ENCODE measurements around the gene CIAO3. TPM values are rescaled to one million over a fixed set of nuclear protein-coding genes. Genes with fewer than 3 reads are reported as not detected.
A peak's percentile ranks its signal among the peaks of the same experiment; 100 is the strongest.

The CIAO3 gene
- total and polyA plus RNA-seq, 4 experiments from 2014 or later = 10.8 to 58.2 (median 42.1) TPM

- H3K9me3 ChIP-seq (ENCODE audit: control insufficient read depth in 1 of 2, low read length in 2 of 2) = no peaks in the 10 kb centered on the region
- H3K27me3 Mint-ChIP-seq = no peaks in the 10 kb centered on the region
- peak overlapping the region in 6 of 8 donors; percentile 7 to 68 (median 51) for H3K4me3 Mint-ChIP-seq
- no peak for DNase-seq
- intact Hi-C loops (cut with micrococcal nuclease) = no loop called here
- ChIA-PET CTCF (ENCODE audit: partially characterized antibody) (interaction anchor here (0.9 to 4.5 kb wide), 6 partner anchors 10 to 63 kb away, joined by 3 to 27 read pairs (median 5); partner anchors contain the start of gene CIAO3), POLR2A (ENCODE audit: partially characterized antibody) (interaction anchor here (0.6 to 12.9 kb wide), 13 partner anchors 7 to 238 kb away, joined by 3 to 166 read pairs (median 5); partner anchors contain the start of genes CHTF18, CIAO3, METRN and RHBDL1)
- H3K36me3 ChIP-seq (ENCODE audit: insufficient read depth, low read length) = no peaks in the 10 kb centered on the region
- H3K27me3 ChIP-seq (ENCODE audit: insufficient read depth, low read length) = no peaks in the 10 kb centered on the region
- peak overlapping the region; percentile 47 for H3K27ac ChIP-seq (ENCODE audit: low read depth, low read length)
- peak overlapping the region in 3 of 7 donors; percentile 7 to 72 (median 27) for H3K27ac Mint-ChIP-seq
- no peaks in the 10 kb centered on the region for H3K36me3 Mint-ChIP-seq
- H3K4me3 ChIP-seq (ENCODE audit: low read length in 2 of 2) = peak overlapping the region in 1 of 2 donors; percentile 60
- H3K4me1 Mint-ChIP-seq = peaks cover 3 to 29% (median 12%) of the 10 kb centered on the region in 4 donors
- H3K4me1 ChIP-seq (ENCODE audit: insufficient read depth, low read length) = peaks cover 32% of the 10 kb centered on the region
- H3K9me3 Mint-ChIP-seq = peaks cover 0 to 2% (median 0%) of the 10 kb centered on the region in 8 donors
Measured at GRCh38 chr16:721765-722540, 18.8 kb downstream of the CIAO3 start.

- peaks cover 3 to 33% (median 12%) of the 10 kb centered on the region in 4 donors for H3K4me1 Mint-ChIP-seq
- Histone ChIP-seq H3K27me3 (ENCODE audit: insufficient read depth, low read length) (no peaks in the 10 kb centered on the region), H3K4me1 (ENCODE audit: insufficient read depth, low read length) (peaks cover 30% of the 10 kb centered on the region), H3K4me3 (ENCODE audit: low read length in 2 of 2) (peak within 1 kb of the TSS; percentile 42 to 60), H3K27ac (ENCODE audit: low read depth, low read length) (peak within 1 kb of the TSS; percentile 47), H3K9me3 (ENCODE audit: control insufficient read depth in 1 of 2, low read length in 2 of 2) (no peaks in the 10 kb centered on the region), H3K36me3 (ENCODE audit: insufficient read depth, low read length) (no peaks in the 10 kb centered on the region)
- peak; percentile 71 to 79 (median 77) for DNase-seq
- peak within 1 kb of the TSS; percentile 47 to 91 (median 84) for H3K27ac Mint-ChIP-seq
- intact Hi-C loops (cut with micrococcal nuclease) = no loop called here
- H3K9me3 Mint-ChIP-seq = peaks cover 0 to 2% (median 0%) of the 10 kb centered on the region in 8 donors
- peak within 1 kb of the TSS; percentile 80 to 88 (median 84) for H3K4me3 Mint-ChIP-seq
- H3K27me3 Mint-ChIP-seq = no peaks in the 10 kb centered on the region
- CTCF ChIA-PET (ENCODE audit: partially characterized antibody) = interaction anchor here (0.9 to 4.5 kb wide), 6 partner anchors 9 to 64 kb away, joined by 3 to 27 read pairs (median 5); partner anchors contain the start of gene CIAO3
- no peaks in the 10 kb centered on the region for H3K36me3 Mint-ChIP-seq
- POLR2A ChIA-PET (ENCODE audit: partially characterized antibody) = interaction anchor here (0.7 to 12.9 kb wide), 15 partner anchors 7 to 98 kb away, joined by 3 to 166 read pairs (median 5); partner anchors contain the start of genes CHTF18, CIAO3, METRN and RHBDL1
Measured at GRCh38 chr16:720990-721764, 19.6 kb downstream of the CIAO3 start, which contains the start of gene ANTKMT. TSS of gene ANTKMT (plus strand) at chr16:721146. CDS start at chr16:721275, 129 bp downstream.

GRCh38 chr16:720447-720989, 20.3 kb downstream of the CIAO3 start:
- H3K4me1 ChIP-seq (ENCODE audit: insufficient read depth, low read length) = peaks cover 34% of the 10 kb centered on the region
- no peaks in the 10 kb centered on the region for H3K27me3 ChIP-seq (ENCODE audit: insufficient read depth, low read length)
- peak overlapping the region; percentile 40 for H3K27ac ChIP-seq (ENCODE audit: low read depth, low read length)
- peak overlapping the region; percentile 80 to 88 (median 84) for H3K4me3 Mint-ChIP-seq
- H3K4me3 ChIP-seq (ENCODE audit: low read length in 2 of 2) = peak overlapping the region; percentile 42 to 60
- H3K4me1 Mint-ChIP-seq = peaks cover 3 to 38% (median 12%) of the 10 kb centered on the region in 4 donors
- H3K36me3 ChIP-seq (ENCODE audit: insufficient read depth, low read length) = no peaks in the 10 kb centered on the region
- ChIA-PET POLR2A (ENCODE audit: partially characterized antibody) (interaction anchor here (0.6 to 12.9 kb wide), 15 partner anchors 6 to 99 kb away, joined by 3 to 166 read pairs (median 5); partner anchors contain the start of genes CHTF18, CIAO3, METRN and RHBDL1), CTCF (ENCODE audit: partially characterized antibody) (interaction anchor here (0.9 to 4.5 kb wide), 10 partner anchors 8 to 64 kb away, joined by 3 to 27 read pairs (median 4); partner anchors contain the start of gene CIAO3)
- H3K36me3 Mint-ChIP-seq = no peaks in the 10 kb centered on the region
- intact Hi-C loops (cut with micrococcal nuclease) = no loop called here
- H3K9me3 Mint-ChIP-seq = peaks cover 0 to 2% (median 0%) of the 10 kb centered on the region in 8 donors
- DNase-seq = peak in 1 of 5 donors; percentile 31
- H3K9me3 ChIP-seq (ENCODE audit: control insufficient read depth in 1 of 2, low read length in 2 of 2) = no peaks in the 10 kb centered on the region
- H3K27me3 Mint-ChIP-seq = no peaks in the 10 kb centered on the region
- peak overlapping the region in 6 of 7 donors; percentile 54 to 91 (median 84) for H3K27ac Mint-ChIP-seq

- no peaks in the 10 kb centered on the region for H3K36me3 Mint-ChIP-seq
- peak overlapping the region; percentile 42 to 60 for H3K4me3 ChIP-seq (ENCODE audit: low read length in 2 of 2)
- H3K27me3 Mint-ChIP-seq = no peaks in the 10 kb centered on the region
- peak overlapping the region; percentile 47 to 91 (median 84) for H3K27ac Mint-ChIP-seq
- H3K36me3 ChIP-seq (ENCODE audit: insufficient read depth, low read length) = no peaks in the 10 kb centered on the region
- peaks cover 34% of the 10 kb centered on the region for H3K4me1 ChIP-seq (ENCODE audit: insufficient read depth, low read length)
- CTCF ChIA-PET (ENCODE audit: partially characterized antibody) = interaction anchor here (1.0 to 4.5 kb wide), 8 partner anchors 8 to 21 kb away, joined by 3 to 27 read pairs (median 4); partner anchors contain the start of gene CIAO3
- POLR2A ChIA-PET (ENCODE audit: partially characterized antibody) = interaction anchor here (0.6 to 12.9 kb wide), 10 partner anchors 10 to 99 kb away, joined by 3 to 166 read pairs (median 5); partner anchors contain the start of genes CHTF18, CIAO3, RHBDL1 and RPUSD1
- peaks cover 3 to 38% (median 12%) of the 10 kb centered on the region in 4 donors for H3K4me1 Mint-ChIP-seq
- H3K27ac ChIP-seq (ENCODE audit: low read depth, low read length) = peak overlapping the region; percentile 40
- peaks cover 0 to 2% (median 0%) of the 10 kb centered on the region in 8 donors for H3K9me3 Mint-ChIP-seq
- no peaks in the 10 kb centered on the region for H3K9me3 ChIP-seq (ENCODE audit: control insufficient read depth in 1 of 2, low read length in 2 of 2)
- intact Hi-C loops (cut with micrococcal nuclease) = no loop called here
- H3K27me3 ChIP-seq (ENCODE audit: insufficient read depth, low read length) = no peaks in the 10 kb centered on the region
- peak overlapping the region; percentile 80 to 88 (median 84) for H3K4me3 Mint-ChIP-seq
- DNase-seq = peak in 1 of 5 donors; percentile 22
Measured at GRCh38 chr16:719815-720446, 20.9 kb downstream of the CIAO3 start.

GRCh38 chr16:718922-719321, 21.9 kb downstream of the CIAO3 start:
- Mint-ChIP-seq H3K4me1 (peaks cover 3 to 38% (median 12%) of the 10 kb centered on the region in 4 donors), H3K4me3 (peak overlapping the region in 6 of 8 donors; percentile 26 to 85 (median 76)), H3K27me3 (no peaks in the 10 kb centered on the region), H3K36me3 (no peaks in the 10 kb centered on the region), H3K27ac (peak overlapping the region in 6 of 7 donors; percentile 9 to 91 (median 82)), H3K9me3 (peaks cover 0 to 2% (median 0%) of the 10 kb centered on the region in 8 donors)
- no peak for DNase-seq
- Histone ChIP-seq H3K4me3 (ENCODE audit: low read length in 2 of 2) (no peak overlapping the region), H3K9me3 (ENCODE audit: control insufficient read depth in 1 of 2, low read length in 2 of 2) (no peaks in the 10 kb centered on the region), H3K36me3 (ENCODE audit: insufficient read depth, low read length) (no peaks in the 10 kb centered on the region), H3K27ac (ENCODE audit: low read depth, low read length) (no peak overlapping the region), H3K27me3 (ENCODE audit: insufficient read depth, low read length) (no peaks in the 10 kb centered on the region), H3K4me1 (ENCODE audit: insufficient read depth, low read length) (peaks cover 40% of the 10 kb centered on the region)
- ChIA-PET CTCF (ENCODE audit: partially characterized antibody) (interaction anchor here (1.5 to 4.5 kb wide), 2 partner anchors 13 to 22 kb away, joined by 3 to 27 read pairs; partner anchors contain the start of gene CIAO3), POLR2A (ENCODE audit: partially characterized antibody) (interaction anchor here (1.5 to 12.9 kb wide), 3 partner anchors 6 to 26 kb away, joined by 5 to 166 read pairs (median 71); partner anchors contain the start of genes ANTKMT, CCDC78, HAGHL and WDR24)
- intact Hi-C loops (cut with micrococcal nuclease) = no loop called here

GRCh38 chr16:718389-718788, 22.4 kb downstream of the CIAO3 start:
- no peak overlapping the region for H3K27ac Mint-ChIP-seq
- Histone ChIP-seq H3K27ac (ENCODE audit: low read depth, low read length) (no peak overlapping the region), H3K36me3 (ENCODE audit: insufficient read depth, low read length) (no peaks in the 10 kb centered on the region), H3K4me1 (ENCODE audit: insufficient read depth, low read length) (peaks cover 40% of the 10 kb centered on the region), H3K9me3 (ENCODE audit: control insufficient read depth in 1 of 2, low read length in 2 of 2) (no peaks in the 10 kb centered on the region), H3K4me3 (ENCODE audit: low read length in 2 of 2) (no peak overlapping the region), H3K27me3 (ENCODE audit: insufficient read depth, low read length) (no peaks in the 10 kb centered on the region)
- H3K36me3 Mint-ChIP-seq = no peaks in the 10 kb centered on the region
- CTCF ChIA-PET (ENCODE audit: partially characterized antibody) = interaction anchor here (1.5 kb wide), 1 partner anchor 14 kb away, joined by 3 read pairs; no protein-coding TSS in a partner anchor
- POLR2A ChIA-PET (ENCODE audit: partially characterized antibody) = interaction anchor here (9.0 to 12.9 kb wide), 2 partner anchors 6 to 25 kb away, joined by 71 to 166 read pairs; partner anchors contain the start of genes ANTKMT, CCDC78, HAGHL and WDR24
- peaks cover 0 to 2% (median 0%) of the 10 kb centered on the region in 8 donors for H3K9me3 Mint-ChIP-seq
- H3K4me1 Mint-ChIP-seq = peaks cover 3 to 35% (median 12%) of the 10 kb centered on the region in 4 donors
- H3K4me3 Mint-ChIP-seq = peak overlapping the region in 2 of 8 donors; percentile 69 to 70
- H3K27me3 Mint-ChIP-seq = no peaks in the 10 kb centered on the region
- intact Hi-C loops (cut with micrococcal nuclease) = no loop called here
- no peak for DNase-seq

Data from CD4-positive, alpha-beta memory T cell (primary cell).